Glutamatergic neuron (in vitro differentiated cells): ENCODE results near the gene MAG. TPM values are rescaled to one million over a fixed set of nuclear protein-coding genes. Genes with fewer than 3 reads are reported as not detected.

Source experiments
- DNase-seq: peaks from one replicate; pipeline ENCODE4 v3.0.0; 2022
- H3K27ac Mint-ChIP-seq: one replicate; pipeline ENCODE4 v1.8.0; 2020; ENCODE audit warnings: mild to moderate bottlenecking, mixed read lengths, inconsistent platforms; ENCODE audit not compliant: unreplicated experiment
- H3K27me3 Mint-ChIP-seq: one replicate; pipeline ENCODE4 v1.8.0; 2020; ENCODE audit warnings: mild to moderate bottlenecking, moderate library complexity, mixed read lengths, inconsistent platforms; ENCODE audit not compliant: unreplicated experiment
- H3K36me3 Mint-ChIP-seq: one replicate; pipeline ENCODE4 v1.8.0; 2020; ENCODE audit warnings: mild to moderate bottlenecking, mixed read lengths, inconsistent platforms; ENCODE audit not compliant: unreplicated experiment
- H3K4me1 Mint-ChIP-seq: one replicate; pipeline ENCODE4 v1.8.0; 2020; ENCODE audit warnings: mild to moderate bottlenecking, low read depth, mixed read lengths, inconsistent platforms; ENCODE audit not compliant: unreplicated experiment
- H3K4me3 Mint-ChIP-seq: one replicate; pipeline ENCODE4 v1.8.0; 2020; ENCODE audit warnings: mild to moderate bottlenecking, mixed read lengths, inconsistent platforms; ENCODE audit not compliant: unreplicated experiment
- H3K9me3 Mint-ChIP-seq: one replicate; pipeline ENCODE4 v1.8.0; 2020; ENCODE audit warnings: mild to moderate bottlenecking, moderate library complexity, mixed read lengths, inconsistent platforms; ENCODE audit not compliant: unreplicated experiment
- CTCF ChIP-seq: fragments of 200-600 bp; sonication (generic); IDR thresholded peaks from one replicate; pipeline ENCODE4 v1.5.0; 2021; ENCODE audit not compliant: partially characterized antibody, unreplicated experiment
- total RNA-seq: library from RNA; stranded (reverse); fragmentation: NEBNext Ultra II Directional; extraction: Animal tissue kit (Norgen Biotek cat#: 25700); gene quantifications from one replicate; pipeline ENCODE4 v1.2.1, GENCODE V29; 2021; ENCODE audit not compliant: unreplicated experiment

The MAG gene
- total RNA-seq, 1 donor from 2014 or later, result not detected

GRCh38 chr19:35313587-35313986 lies 21.6 kb downstream of the MAG start:
- H3K4me1 Mint-ChIP-seq, result no peaks in the 10 kb centered on the region
- no peak for DNase-seq
- TF ChIP-seq CTCF, result no peak
- H3K27me3 Mint-ChIP-seq, result peaks cover 8% of the 10 kb centered on the region
- peaks cover 2% of the 10 kb centered on the region for H3K9me3 Mint-ChIP-seq
- no peak overlapping the region for H3K4me3 Mint-ChIP-seq
- H3K36me3 Mint-ChIP-seq, result no peaks in the 10 kb centered on the region
- H3K27ac Mint-ChIP-seq, result no peak overlapping the region

- Mint-ChIP-seq H3K27ac (no peak overlapping the region), H3K4me3 (no peak overlapping the region), H3K9me3 (peaks cover 2% of the 10 kb centered on the region), H3K36me3 (no peaks in the 10 kb centered on the region), H3K4me1 (no peaks in the 10 kb centered on the region), H3K27me3 (peaks cover 8% of the 10 kb centered on the region)
- TF ChIP-seq CTCF, result no peak
- no peak for DNase-seq
These were observed 22.1 kb downstream of the MAG start for GRCh38 chr19:35314031-35314430.

GRCh38 chr19:35314858-35315470 lies 23.0 kb downstream of the MAG start:
- no peak for DNase-seq
- H3K27me3 Mint-ChIP-seq, result peaks cover 5% of the 10 kb centered on the region
- no peaks in the 10 kb centered on the region for H3K4me1 Mint-ChIP-seq
- H3K27ac Mint-ChIP-seq, result no peak overlapping the region
- TF ChIP-seq CTCF, result no peak
- no peak overlapping the region for H3K4me3 Mint-ChIP-seq
- peaks cover 2% of the 10 kb centered on the region for H3K9me3 Mint-ChIP-seq
- H3K36me3 Mint-ChIP-seq, result no peaks in the 10 kb centered on the region

- H3K27ac Mint-ChIP-seq, result no peak overlapping the region
- H3K4me3 Mint-ChIP-seq, result no peak overlapping the region
- peaks cover 2% of the 10 kb centered on the region for H3K9me3 Mint-ChIP-seq
- peaks cover 5% of the 10 kb centered on the region for H3K27me3 Mint-ChIP-seq
- no peaks in the 10 kb centered on the region for H3K36me3 Mint-ChIP-seq
- TF ChIP-seq CTCF, result no peak
- no peak for DNase-seq
- H3K4me1 Mint-ChIP-seq, result no peaks in the 10 kb centered on the region
These were observed 23.9 kb downstream of the MAG start for GRCh38 chr19:35315883-35316282.

GRCh38 chr19:35316560-35316959 lies 24.6 kb downstream of the MAG start:
- Mint-ChIP-seq H3K4me3 (no peak overlapping the region), H3K27ac (no peak overlapping the region), H3K9me3 (peaks cover 2% of the 10 kb centered on the region), H3K36me3 (no peaks in the 10 kb centered on the region), H3K4me1 (no peaks in the 10 kb centered on the region), H3K27me3 (peaks cover 5% of the 10 kb centered on the region)
- no peak for TF ChIP-seq CTCF
- no peak for DNase-seq
